HepG2 (cell line): ENCODE measurements around the gene SLC2A8. TPM values are rescaled to one million over a fixed set of nuclear protein-coding genes. Genes with fewer than 3 reads are reported as not detected.

Experiments used
- AGO2 ChIP-seq: fragments of 200-400 bp; formaldehyde crosslinking; optimal IDR thresholded peaks from 2 replicates; pipeline ENCODE3; 2017; ENCODE audit warnings: mild to moderate bottlenecking, low read depth, low read length, moderate library complexity
- ATAD3A ChIP-seq: sonication (generic); formaldehyde crosslinking; IDR thresholded peaks from 2 replicates; pipeline ENCODE4 v1.4.0; 2020; ENCODE audit warnings: missing genetic modification reagents
- ATF7-NPFF ChIP-seq: sonication (generic); formaldehyde crosslinking; IDR thresholded peaks from 2 replicates; pipeline ENCODE4 v1.8.1; 2023; ENCODE audit warnings: mild to moderate bottlenecking, low read depth, missing genetic modification reagents, moderate library complexity
- GFI1 ChIP-seq: sonication (generic); formaldehyde crosslinking; IDR thresholded peaks from 2 replicates; pipeline ENCODE4 v1.5.0; 2020; ENCODE audit warnings: missing genetic modification reagents, mild to moderate bottlenecking, borderline replicate concordance
- HNF4A ChIP-seq: sonication (generic); formaldehyde crosslinking; IDR thresholded peaks from 2 replicates; pipeline ENCODE4 v1.4.0; 2020; ENCODE audit warnings: missing genetic modification reagents
- HOXA7 ChIP-seq: sonication (generic); formaldehyde crosslinking; IDR thresholded peaks from 2 replicates; pipeline ENCODE4 v1.8.1; 2022; ENCODE audit warnings: mild to moderate bottlenecking, missing genetic modification reagents, moderate library complexity
- MED1 ChIP-seq: sonication (generic); formaldehyde crosslinking; IDR thresholded peaks from 2 replicates; pipeline ENCODE4 v1.4.0; 2020; ENCODE audit warnings: missing genetic modification reagents
- PCBP2 ChIP-seq: fragments of 200-400 bp; formaldehyde crosslinking; optimal IDR thresholded peaks from 2 replicates; pipeline ENCODE3; 2018; ENCODE audit warnings: low read length, low read depth; ENCODE audit not compliant: poor library complexity, severe bottlenecking
- RBFOX2 ChIP-seq: fragments of 200-400 bp; formaldehyde crosslinking; IDR thresholded peaks from 2 replicates; pipeline ENCODE4 v1.6.1; 2017; ENCODE audit warnings: low read depth, mild to moderate bottlenecking, low read length
- SAP130 ChIP-seq: IDR thresholded peaks from 2 replicates; pipeline ENCODE4 v1.6.1; 2016; ENCODE audit warnings: low read depth
- TMF1 ChIP-seq: sonication (generic); formaldehyde crosslinking; IDR thresholded peaks from 2 replicates; pipeline ENCODE4 v1.8.1; 2022; ENCODE audit warnings: low read depth, missing genetic modification reagents
- ZFP90 ChIP-seq: sonication (generic); formaldehyde crosslinking; IDR thresholded peaks from 2 replicates; pipeline ENCODE4 v1.8.0; 2022; ENCODE audit warnings: missing genetic modification reagents, mild to moderate bottlenecking, inconsistent platforms, borderline replicate concordance
- ZNF234 ChIP-seq: sonication (generic); formaldehyde crosslinking; conservative IDR thresholded peaks from 2 replicates; pipeline ENCODE4 v1.5.1; 2020; ENCODE audit warnings: mild to moderate bottlenecking, missing genetic modification reagents
- ZNF710 ChIP-seq: sonication (generic); formaldehyde crosslinking; IDR thresholded peaks from 2 replicates; pipeline ENCODE4 v1.5.0; 2020; ENCODE audit warnings: mild to moderate bottlenecking, missing genetic modification reagents, borderline replicate concordance
- ZNF747 ChIP-seq: sonication (generic); formaldehyde crosslinking; IDR thresholded peaks from 2 replicates; pipeline ENCODE4 v1.8.1; 2023; ENCODE audit warnings: missing genetic modification reagents, mild to moderate bottlenecking, borderline replicate concordance
- ZNF800 ChIP-seq: sonication (generic); formaldehyde crosslinking; IDR thresholded peaks from 2 replicates; pipeline ENCODE4 v1.4.0; 2020; ENCODE audit warnings: missing genetic modification reagents
- ZSCAN25 ChIP-seq: sonication (generic); formaldehyde crosslinking; IDR thresholded peaks from 2 replicates; pipeline ENCODE4 v1.8.0; 2022; ENCODE audit warnings: mild to moderate bottlenecking, missing genetic modification reagents
- polyA plus RNA-seq, 8 experiments: library from polyadenylated mRNA; depleted of rRNA in 3 of 8; stranded (reverse) in 7 of 8; unstranded in 1 of 8; fragments of >200 nt; fragmentation: Illumina TruSeq in 4 of 8; extraction: Trizol in 4 of 8; gene quantifications; 2 replicates each; pipeline versions ENCODE4 v1.2.1 to v1.2.3, GENCODE V29; 2011 to 2016; ENCODE audit warnings: low read depth in 4 of 8, missing spikeins in 1 of 8, mixed read lengths in 1 of 8; ENCODE audit not compliant: insufficient read depth in 1 of 8
- total RNA-seq, 5 experiments: library from RNA; depleted of rRNA; stranded (reverse); fragments of >200 nt; fragmentation: Illumina TruSeq; extraction: Trizol; gene quantifications; 2 replicates each; pipeline ENCODE4 v1.2.3, GENCODE V29; 2016; ENCODE audit warnings: low read depth in 1 of 5
- TF ChIP-seq, protein P1 (sequence below): sonication (generic); formaldehyde crosslinking; IDR thresholded peaks from 2 replicates; pipeline ENCODE4 v1.4.0; 2020; ENCODE audit warnings: missing genetic modification reagents
- TF ChIP-seq, protein P2 (sequence below): sonication (generic); formaldehyde crosslinking; IDR thresholded peaks from 2 replicates; pipeline ENCODE4 v1.4.0; 2020; ENCODE audit warnings: missing genetic modification reagents, low read depth, mild to moderate bottlenecking, borderline replicate concordance

Gene SLC2A8
- total and polyA plus RNA-seq, 2 of the 13 experiments (the other 11 are each of a cell fraction or from before 2014, with no cell fraction given), result 22.6 to 48.6 TPM

GRCh38 chr9:127396808-127397645 is at the start of gene SLC2A8 (continued):
- TF ChIP-seq RBFOX2, result peak; percentile 74
- TF ChIP-seq TMF1 (CRISPR knock-in tag), result peak; percentile 68; the same call in 1 of the 2 replicates
- TF ChIP-seq ATF7-NPFF, result peak; percentile 63
- no peak for TF ChIP-seq AGO2
- peak; percentile 55; the same call in 1 of the 2 replicates for TF ChIP-seq ZSCAN25 (CRISPR knock-in tag)
- TF ChIP-seq ZNF800 (CRISPR knock-in tag), result peak; percentile 53; the same call in 1 of the 2 replicates
- TF ChIP-seq, protein P1, sequence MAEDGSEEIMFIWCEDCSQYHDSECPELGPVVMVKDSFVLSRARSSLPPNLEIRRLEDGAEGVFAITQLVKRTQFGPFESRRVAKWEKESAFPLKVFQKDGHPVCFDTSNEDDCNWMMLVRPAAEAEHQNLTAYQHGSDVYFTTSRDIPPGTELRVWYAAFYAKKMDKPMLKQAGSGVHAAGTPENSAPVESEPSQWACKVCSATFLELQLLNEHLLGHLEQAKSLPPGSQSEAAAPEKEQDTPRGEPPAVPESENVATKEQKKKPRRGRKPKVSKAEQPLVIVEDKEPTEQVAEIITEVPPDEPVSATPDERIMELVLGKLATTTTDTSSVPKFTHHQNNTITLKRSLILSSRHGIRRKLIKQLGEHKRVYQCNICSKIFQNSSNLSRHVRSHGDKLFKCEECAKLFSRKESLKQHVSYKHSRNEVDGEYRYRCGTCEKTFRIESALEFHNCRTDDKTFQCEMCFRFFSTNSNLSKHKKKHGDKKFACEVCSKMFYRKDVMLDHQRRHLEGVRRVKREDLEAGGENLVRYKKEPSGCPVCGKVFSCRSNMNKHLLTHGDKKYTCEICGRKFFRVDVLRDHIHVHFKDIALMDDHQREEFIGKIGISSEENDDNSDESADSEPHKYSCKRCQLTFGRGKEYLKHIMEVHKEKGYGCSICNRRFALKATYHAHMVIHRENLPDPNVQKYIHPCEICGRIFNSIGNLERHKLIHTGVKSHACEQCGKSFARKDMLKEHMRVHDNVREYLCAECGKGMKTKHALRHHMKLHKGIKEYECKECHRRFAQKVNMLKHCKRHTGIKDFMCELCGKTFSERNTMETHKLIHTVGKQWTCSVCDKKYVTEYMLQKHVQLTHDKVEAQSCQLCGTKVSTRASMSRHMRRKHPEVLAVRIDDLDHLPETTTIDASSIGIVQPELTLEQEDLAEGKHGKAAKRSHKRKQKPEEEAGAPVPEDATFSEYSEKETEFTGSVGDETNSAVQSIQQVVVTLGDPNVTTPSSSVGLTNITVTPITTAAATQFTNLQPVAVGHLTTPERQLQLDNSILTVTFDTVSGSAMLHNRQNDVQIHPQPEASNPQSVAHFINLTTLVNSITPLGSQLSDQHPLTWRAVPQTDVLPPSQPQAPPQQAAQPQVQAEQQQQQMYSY (CRISPR knock-in tag), result 0 out of 2 replicates have a peak, but pooled peaks have one; percentile 40
- peak; percentile 54 for TF ChIP-seq SAP130 (CRISPR knock-in tag)
- TF ChIP-seq ATAD3A (CRISPR knock-in tag), result no peak
- TF ChIP-seq, protein P2, sequence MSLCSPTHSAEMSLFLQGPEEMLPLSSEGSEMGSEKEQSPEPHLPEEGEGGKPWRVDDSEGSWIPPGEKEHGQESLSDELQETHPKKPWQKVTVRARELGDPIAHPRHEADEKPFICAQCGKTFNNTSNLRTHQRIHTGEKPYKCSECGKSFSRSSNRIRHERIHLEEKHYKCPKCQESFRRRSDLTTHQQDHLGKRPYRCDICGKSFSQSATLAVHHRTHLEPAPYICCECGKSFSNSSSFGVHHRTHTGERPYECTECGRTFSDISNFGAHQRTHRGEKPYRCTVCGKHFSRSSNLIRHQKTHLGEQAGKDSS, result peak; percentile 35; the same call in 1 of the 2 replicates
- TF ChIP-seq GFI1 (CRISPR knock-in tag), result no peak
- no peak for TF ChIP-seq HOXA7 (CRISPR knock-in tag)
- TF ChIP-seq PCBP2, result no peak
- 0 out of 2 replicates have a peak, but pooled peaks have one; percentile 23 for TF ChIP-seq ZNF747 (CRISPR knock-in tag)
- TF ChIP-seq HNF4A, result peak; percentile 75
- 0 out of 2 replicates have a peak, but pooled peaks have one; percentile 12 for TF ChIP-seq MED1 (CRISPR knock-in tag)
- TF ChIP-seq ZNF234, result peak; percentile 70; the same call in 1 of the 2 replicates
- TF ChIP-seq ZNF710, result no peak
- peak; percentile 5; the same call in 1 of the 2 replicates for TF ChIP-seq ZFP90
